Erythroblast (primary cell): ENCODE measurements around the gene NOTCH3.

Source experiments
- DNase-seq, 2 experiments: peaks; one replicate each; lab custom pipeline; 2025; lab: John Stamatoyannopoulos, UW
- GATA1 ChIP-seq: IDR thresholded peaks from 2 replicates; pipeline ENCODE4 v1.6.1; 2011; ENCODE audit warnings: low read depth, mild to moderate bottlenecking, control low read depth, low read length, moderate library complexity
- POLR2A ChIP-seq: IDR thresholded peaks from 2 replicates; pipeline ENCODE4 v1.6.1; 2011; ENCODE audit warnings: mild to moderate bottlenecking, low read length

The NOTCH3 gene

DNA sequence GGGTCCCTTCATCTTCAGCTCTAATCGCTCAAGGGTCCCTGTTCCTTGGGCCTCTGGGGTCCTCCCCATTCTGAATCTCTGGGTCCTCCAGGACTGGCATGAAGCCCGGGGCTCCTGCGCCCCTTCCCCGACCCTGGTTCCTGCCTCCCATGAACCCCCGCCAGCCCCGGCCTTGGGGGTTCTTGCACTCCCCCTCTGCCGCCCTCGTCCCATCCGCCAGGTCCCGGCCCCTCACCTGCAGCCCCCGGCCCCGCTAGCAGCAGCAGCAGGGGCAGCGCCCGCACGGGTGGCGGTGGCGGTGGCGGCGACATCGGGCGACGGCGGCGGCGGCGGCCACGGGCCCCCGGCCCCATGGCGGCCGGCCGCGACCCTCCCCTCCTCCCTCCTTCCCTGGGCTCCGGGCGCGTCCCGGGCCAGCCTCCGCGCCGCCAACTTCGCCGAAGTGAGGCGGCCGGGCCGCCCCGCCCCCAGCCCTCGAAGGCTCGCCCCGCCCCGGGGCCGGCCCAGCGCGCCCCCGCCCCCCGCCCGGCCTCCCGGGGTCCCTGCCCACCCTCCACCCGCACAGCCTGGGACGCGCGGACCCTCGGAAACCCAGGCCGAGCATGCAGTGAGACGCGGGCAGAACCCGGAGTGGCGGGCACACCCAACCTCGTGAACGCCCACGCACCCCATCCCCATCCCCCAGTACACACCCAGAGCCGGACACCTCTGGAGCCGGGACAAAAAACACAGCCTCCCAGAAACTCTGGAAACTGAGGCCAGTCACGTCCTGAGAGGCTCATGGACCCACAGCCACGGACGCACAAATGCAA is at the start of gene NOTCH3:
NOTCH3 (minus strand) TSS at position 443 of the 812 bp plus-strand sequence; CDS start at position 353, 90 bp downstream.
- TF ChIP-seq POLR2A (no peak), GATA1 (no peak)
- DNase-seq = no peak

GRCh38 chr19:15250640-15250993 is 49.8 kb upstream of the NOTCH3 start:
- no peak for DNase-seq
- TF ChIP-seq GATA1 (no peak), POLR2A (no peak)

- TF ChIP-seq GATA1 (no peak), POLR2A (no peak)
- no peak for DNase-seq
Observed at GRCh38 chr19:15249972-15250639, 49.3 kb upstream of the NOTCH3 start.

- TF ChIP-seq GATA1 (no peak), POLR2A (no peak)
- no peak for DNase-seq
Observed at GRCh38 chr19:15249528-15249874, 48.7 kb upstream of the NOTCH3 start.

DNA sequence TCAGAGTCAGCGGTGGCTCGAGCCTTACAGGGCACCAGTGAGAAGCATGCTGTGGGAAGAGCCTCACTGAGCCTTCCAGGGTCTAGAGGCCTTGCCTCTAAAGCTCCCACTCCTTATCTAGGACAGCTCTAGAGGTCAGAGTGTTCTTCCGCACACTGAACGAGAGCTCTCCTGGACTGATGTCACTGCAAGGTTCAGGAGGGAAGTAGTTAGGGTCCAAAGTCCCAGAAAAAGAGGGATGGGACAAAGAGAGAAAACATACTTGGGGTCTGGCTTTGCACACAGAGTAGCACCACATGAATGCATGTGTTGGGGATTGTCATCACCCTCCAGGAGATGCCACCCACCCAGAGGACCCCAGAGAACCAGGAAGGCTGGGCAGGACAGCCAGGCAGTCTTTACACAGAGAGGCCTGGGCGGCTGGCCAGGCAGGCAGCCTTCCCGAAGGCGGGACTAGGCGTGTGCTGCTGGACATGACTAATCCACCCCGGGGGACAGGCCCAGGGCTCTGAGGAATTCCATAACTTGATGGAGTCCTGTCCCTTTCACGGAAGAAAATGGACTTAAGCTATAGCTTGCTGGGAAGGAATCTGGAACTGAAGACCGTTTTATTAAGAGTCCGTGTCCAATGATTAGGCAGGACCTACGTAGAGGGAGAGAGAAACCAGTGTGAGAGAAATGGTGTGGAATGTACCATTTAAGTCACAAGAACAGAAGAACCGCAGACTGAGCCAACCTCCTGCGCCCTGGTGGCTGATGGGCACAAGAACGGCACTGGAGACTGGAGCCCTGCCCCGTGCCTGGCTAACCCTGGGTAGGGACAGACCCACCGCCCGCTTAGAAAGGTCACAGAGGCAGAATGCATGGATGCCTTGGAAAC is 48.1 kb upstream of the NOTCH3 start:
- TF ChIP-seq POLR2A = no peak
- no peak for TF ChIP-seq GATA1
- no peak for DNase-seq

- DNase-seq = no peak
- no peak for TF ChIP-seq POLR2A
- no peak for TF ChIP-seq GATA1
Observed at GRCh38 chr19:15248106-15248505, 47.3 kb upstream of the NOTCH3 start.

GRCh38 chr19:15247107-15248014 is 46.6 kb upstream of the NOTCH3 start:
- TF ChIP-seq POLR2A (no peak), GATA1 (no peak)
- DNase-seq = no peak

DNA sequence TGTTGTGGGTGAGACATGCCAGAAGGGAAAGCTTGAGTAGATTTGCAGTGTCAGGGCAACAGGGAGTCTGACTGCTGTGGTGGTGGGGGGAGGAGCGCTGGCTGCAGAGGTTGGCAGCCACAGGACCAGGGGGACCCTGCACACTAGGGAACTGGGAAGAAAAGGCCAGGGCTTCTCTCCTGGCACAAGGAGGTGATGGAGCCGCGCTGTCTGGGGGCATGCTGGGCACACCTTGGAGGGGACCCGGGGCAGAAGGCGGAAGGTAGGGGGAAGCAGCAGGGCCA is 45.3 kb upstream of the NOTCH3 start:
- TF ChIP-seq GATA1 (no peak), POLR2A (no peak)
- no peak for DNase-seq

- DNase-seq = no peak
- no peak for TF ChIP-seq POLR2A
- TF ChIP-seq GATA1 = no peak
Observed at GRCh38 chr19:15245370-15246197, 44.8 kb upstream of the NOTCH3 start.

DNA sequence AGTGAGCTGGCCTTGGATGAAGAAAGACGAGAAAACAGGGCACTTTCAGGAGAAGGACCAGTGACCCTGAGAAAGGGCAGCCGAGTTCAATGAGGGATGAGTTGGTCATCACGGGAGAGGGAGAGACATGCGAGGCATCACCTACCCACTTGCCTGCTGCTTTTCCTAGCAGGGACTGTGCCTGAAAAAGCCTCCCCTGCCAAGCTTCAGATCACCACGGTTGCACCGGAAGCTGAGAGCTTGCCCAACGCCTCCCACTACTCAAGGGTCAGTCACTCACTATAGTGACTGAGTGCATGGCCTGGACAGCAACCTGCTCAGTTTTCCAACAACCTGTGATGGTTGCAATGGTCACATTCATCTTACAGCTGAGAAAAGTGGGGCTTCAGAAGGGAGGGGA is 44.0 kb upstream of the NOTCH3 start:
- no peak for DNase-seq
- no peak for TF ChIP-seq POLR2A
- TF ChIP-seq GATA1 = no peak

- no peak for DNase-seq
- no peak for TF ChIP-seq GATA1
- TF ChIP-seq POLR2A = no peak
Observed at GRCh38 chr19:15244106-15244803, 43.5 kb upstream of the NOTCH3 start.

GRCh38 chr19:15243236-15243957 is 42.6 kb upstream of the NOTCH3 start:
- no peak for DNase-seq
- TF ChIP-seq POLR2A (no peak), GATA1 (no peak)
